ENCODE measurements around the gene HTT.
A peak's percentile ranks its signal among the peaks of the same experiment; 100 is the strongest.

The HTT gene

GRCh38 chr4:3074078-3074845 lies at the start of gene HTT, which contains the start of gene HTT-AS:
HTT (plus strand) TSS chr4:3074681; CDS start chr4:3074826, 145 bp downstream.
HTT-AS (minus strand) TSS chr4:3074538.
- Histone ChIP-seq H3K27ac (ENCODE audit: low read depth, low read length) (peak within 1 kb of the TSS; percentile 87), H3K4me3 (ENCODE audit: low read length) (peak within 1 kb of the TSS; percentile 86), H3K79me2 (ENCODE audit: control insufficient read depth, low read length) (peaks cover 45% of the 10 kb centered on the region), H3K4me2 (ENCODE audit: low read length) (peak within 1 kb of the TSS; percentile 87), H3K4me1 (ENCODE audit: control insufficient read depth, low read length) (peaks cover 36% of the 10 kb centered on the region), H3K9me2 (replicated peaks; ENCODE audit: control insufficient read depth, low read length) (no peaks in the 10 kb centered on the region), H3K9me3 (ENCODE audit: control insufficient read depth, insufficient read depth, low read length) (no peaks in the 10 kb centered on the region), H4K20me1 (ENCODE audit: control insufficient read depth, insufficient read depth, low read depth, low read length) (peaks cover 4% of the 10 kb centered on the region; the same call in 1 of the 2 replicates), H3K36me3 (ENCODE audit: control insufficient read depth, low read length) (peaks cover 7% of the 10 kb centered on the region), H3K27me3 (ENCODE audit: control insufficient read depth, low read length) (no peaks in the 10 kb centered on the region), H3F3A (ENCODE audit: control insufficient read depth, insufficient read depth) (peaks cover 25% of the 10 kb centered on the region)
- TF ChIP-seq, protein P1, sequence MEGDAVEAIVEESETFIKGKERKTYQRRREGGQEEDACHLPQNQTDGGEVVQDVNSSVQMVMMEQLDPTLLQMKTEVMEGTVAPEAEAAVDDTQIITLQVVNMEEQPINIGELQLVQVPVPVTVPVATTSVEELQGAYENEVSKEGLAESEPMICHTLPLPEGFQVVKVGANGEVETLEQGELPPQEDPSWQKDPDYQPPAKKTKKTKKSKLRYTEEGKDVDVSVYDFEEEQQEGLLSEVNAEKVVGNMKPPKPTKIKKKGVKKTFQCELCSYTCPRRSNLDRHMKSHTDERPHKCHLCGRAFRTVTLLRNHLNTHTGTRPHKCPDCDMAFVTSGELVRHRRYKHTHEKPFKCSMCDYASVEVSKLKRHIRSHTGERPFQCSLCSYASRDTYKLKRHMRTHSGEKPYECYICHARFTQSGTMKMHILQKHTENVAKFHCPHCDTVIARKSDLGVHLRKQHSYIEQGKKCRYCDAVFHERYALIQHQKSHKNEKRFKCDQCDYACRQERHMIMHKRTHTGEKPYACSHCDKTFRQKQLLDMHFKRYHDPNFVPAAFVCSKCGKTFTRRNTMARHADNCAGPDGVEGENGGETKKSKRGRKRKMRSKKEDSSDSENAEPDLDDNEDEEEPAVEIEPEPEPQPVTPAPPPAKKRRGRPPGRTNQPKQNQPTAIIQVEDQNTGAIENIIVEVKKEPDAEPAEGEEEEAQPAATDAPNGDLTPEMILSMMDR (IDR thresholded peaks at IDR 0.05; ENCODE audit: low read depth, low read length, poor library complexity, severe bottlenecking) = peak; percentile 19
- no peak for TF ChIP-seq EZH2phosphoT487 (IDR thresholded peaks at IDR 0.05; ENCODE audit: borderline replicate concordance, low read length)

DNA sequence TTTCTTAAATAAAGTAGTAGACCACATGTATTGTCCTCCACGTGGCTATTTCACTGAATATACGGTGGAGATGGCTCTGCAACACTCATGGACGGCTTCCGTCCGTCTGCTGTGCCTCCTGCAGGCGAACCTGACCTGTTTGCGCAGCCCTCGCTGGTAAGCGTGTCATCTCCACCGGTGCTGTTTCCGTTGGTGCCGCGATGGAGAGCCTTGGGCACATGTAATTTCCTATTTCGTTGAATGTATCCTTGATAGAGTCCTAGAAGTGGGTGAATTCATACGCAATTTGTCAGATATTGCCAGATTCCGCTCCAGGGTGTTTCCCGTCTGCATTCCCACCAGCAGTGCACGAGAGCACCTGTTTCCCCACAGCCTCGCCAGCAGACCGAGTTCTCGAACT lies 48.6 kb upstream of the HTT start:
- Histone ChIP-seq H3K27ac (ENCODE audit: low read depth, low read length) (no peak overlapping the region), H3K27me3 (ENCODE audit: control insufficient read depth, low read length) (peaks cover 6% of the 10 kb centered on the region; the same call in 1 of the 2 replicates), H4K20me1 (ENCODE audit: control insufficient read depth, insufficient read depth, low read depth, low read length) (no peaks in the 10 kb centered on the region), H3K9me2 (replicated peaks; ENCODE audit: control insufficient read depth, low read length) (no peaks in the 10 kb centered on the region), H3K4me2 (ENCODE audit: low read length) (no peak overlapping the region), H3K9me3 (ENCODE audit: control insufficient read depth, insufficient read depth, low read length) (peaks cover 10% of the 10 kb centered on the region; the same call in 1 of the 2 replicates), H3F3A (ENCODE audit: control insufficient read depth, insufficient read depth) (no peaks in the 10 kb centered on the region), H3K4me1 (ENCODE audit: control insufficient read depth, low read length) (peaks cover 6% of the 10 kb centered on the region), H3K79me2 (ENCODE audit: control insufficient read depth, low read length) (no peaks in the 10 kb centered on the region), H3K4me3 (ENCODE audit: low read length) (no peak overlapping the region), H3K36me3 (ENCODE audit: control insufficient read depth, low read length) (no peaks in the 10 kb centered on the region)
- no peak for TF ChIP-seq EZH2phosphoT487 (IDR thresholded peaks at IDR 0.05; ENCODE audit: borderline replicate concordance, low read length)
- TF ChIP-seq, protein P1 (IDR thresholded peaks at IDR 0.05; ENCODE audit: low read depth, low read length, poor library complexity, severe bottlenecking) = no peak

DNA sequence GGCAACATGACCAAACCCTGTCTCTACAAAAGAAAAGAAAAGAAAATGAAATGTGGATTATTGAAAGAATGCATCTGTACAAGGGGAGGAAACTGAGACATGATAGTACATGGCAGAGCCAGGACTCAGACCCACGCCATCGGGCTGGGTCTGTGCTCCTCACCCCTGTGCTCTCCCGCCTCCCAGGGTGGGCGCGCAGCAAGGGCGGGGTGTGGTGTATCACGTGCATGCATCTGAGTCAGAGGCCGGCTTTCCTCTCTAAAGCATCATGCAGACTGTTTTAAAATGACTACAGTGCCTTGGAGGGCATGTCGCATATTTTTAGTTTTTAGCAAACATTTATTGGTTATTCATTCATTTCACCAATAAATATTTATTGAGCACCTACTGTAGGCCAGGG lies 47.9 kb upstream of the HTT start:
- peaks cover under 1% of the 10 kb centered on the region; the same call in 1 of the 2 replicates for H3K27me3 ChIP-seq (ENCODE audit: control insufficient read depth, low read length)
- TF ChIP-seq, protein P1 (IDR thresholded peaks at IDR 0.05; ENCODE audit: low read depth, low read length, poor library complexity, severe bottlenecking) = no peak
- no peak for TF ChIP-seq EZH2phosphoT487 (IDR thresholded peaks at IDR 0.05; ENCODE audit: borderline replicate concordance, low read length)
- H3K9me3 ChIP-seq (ENCODE audit: control insufficient read depth, insufficient read depth, low read length) = peaks cover 10% of the 10 kb centered on the region; the same call in 1 of the 2 replicates
- no peak overlapping the region for H3K27ac ChIP-seq (ENCODE audit: low read depth, low read length)
- no peaks in the 10 kb centered on the region for H3K36me3 ChIP-seq (ENCODE audit: control insufficient read depth, low read length)
- H3F3A ChIP-seq (ENCODE audit: control insufficient read depth, insufficient read depth) = no peaks in the 10 kb centered on the region
- no peaks in the 10 kb centered on the region for H3K79me2 ChIP-seq (ENCODE audit: control insufficient read depth, low read length)
- H3K4me3 ChIP-seq (ENCODE audit: low read length) = no peak overlapping the region
- no peak overlapping the region for H3K4me2 ChIP-seq (ENCODE audit: low read length)
- H4K20me1 ChIP-seq (ENCODE audit: control insufficient read depth, insufficient read depth, low read depth, low read length) = no peaks in the 10 kb centered on the region
- H3K4me1 ChIP-seq (ENCODE audit: control insufficient read depth, low read length) = no peaks in the 10 kb centered on the region
- H3K9me2 ChIP-seq (replicated peaks; ENCODE audit: control insufficient read depth, low read length) = no peaks in the 10 kb centered on the region
